Measurements from ENCODE around the gene ZNF557.
A peak's percentile ranks its signal among the peaks of the same experiment; 100 is the strongest.

The ZNF557 gene

DNA sequence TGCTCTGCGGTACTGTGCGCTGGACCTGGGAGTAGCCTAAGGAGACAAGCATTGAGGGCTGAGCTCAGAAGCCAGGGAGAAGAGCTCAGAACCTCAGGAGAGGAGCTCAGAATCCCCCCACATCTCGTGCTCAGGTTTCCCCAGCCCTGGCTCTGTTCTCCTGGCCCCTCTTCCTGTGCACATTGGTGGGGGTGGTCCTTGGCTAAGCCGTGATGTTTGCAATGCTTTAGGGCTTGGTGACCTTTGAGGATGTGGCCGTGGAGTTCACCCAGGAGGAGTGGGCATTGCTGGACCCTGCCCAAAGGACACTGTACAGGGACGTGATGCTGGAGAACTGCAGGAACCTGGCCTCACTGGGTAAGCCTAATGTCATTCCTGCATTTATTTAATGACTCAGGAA is 6.6 kb downstream of the ZNF557 start:
- DNase-seq: no peak

DNA sequence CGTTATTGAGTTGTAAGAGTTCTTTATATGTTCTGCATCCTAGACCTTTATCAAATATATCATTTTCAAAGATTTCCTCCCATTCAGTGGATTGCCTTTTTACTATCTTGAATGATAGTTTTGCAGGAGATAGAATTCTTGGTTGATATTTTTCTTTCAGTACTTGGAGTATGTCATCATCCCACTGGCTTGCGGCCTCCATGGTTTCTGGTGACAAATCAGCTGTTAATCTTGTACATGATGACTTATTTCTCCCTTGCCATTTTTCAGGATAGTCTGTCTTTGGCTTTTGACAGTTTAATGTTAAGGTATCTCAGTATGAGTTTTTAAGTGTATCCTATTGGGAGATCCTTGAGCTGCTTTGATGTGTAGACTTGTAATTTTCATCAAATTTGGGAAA is 8.5 kb downstream of the ZNF557 start:
- no peak for DNase-seq

DNA sequence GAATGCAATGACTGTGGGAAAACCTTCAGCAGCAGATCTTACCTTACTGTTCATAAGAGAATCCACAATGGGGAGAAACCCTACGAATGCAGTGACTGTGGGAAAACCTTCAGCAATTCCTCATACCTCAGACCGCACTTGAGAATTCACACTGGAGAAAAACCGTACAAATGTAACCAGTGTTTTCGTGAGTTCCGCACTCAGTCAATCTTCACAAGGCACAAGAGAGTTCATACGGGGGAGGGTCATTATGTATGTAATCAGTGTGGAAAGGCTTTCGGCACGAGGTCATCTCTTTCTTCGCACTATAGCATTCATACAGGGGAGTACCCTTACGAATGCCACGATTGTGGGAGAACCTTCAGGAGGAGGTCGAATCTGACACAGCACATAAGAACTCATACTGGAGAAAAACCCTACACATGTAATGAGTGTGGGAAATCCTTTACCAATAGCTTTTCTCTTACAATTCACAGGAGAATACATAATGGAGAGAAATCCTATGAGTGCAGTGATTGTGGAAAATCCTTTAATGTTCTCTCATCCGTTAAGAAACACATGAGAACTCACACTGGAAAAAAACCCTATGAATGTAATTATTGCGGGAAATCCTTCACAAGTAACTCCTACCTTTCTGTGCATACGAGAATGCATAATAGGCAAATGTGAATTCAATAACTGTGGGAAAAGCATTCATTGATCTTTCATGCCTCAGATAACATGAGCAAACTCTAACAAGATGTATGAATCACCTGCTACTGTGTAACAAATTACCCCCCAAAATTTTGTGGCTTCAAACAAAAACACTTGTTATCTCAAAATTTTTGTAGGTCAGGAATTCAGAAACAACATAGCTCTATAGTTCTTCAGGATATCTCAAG is 13.8 kb downstream of the ZNF557 start:
- no peak for DNase-seq

DNA sequence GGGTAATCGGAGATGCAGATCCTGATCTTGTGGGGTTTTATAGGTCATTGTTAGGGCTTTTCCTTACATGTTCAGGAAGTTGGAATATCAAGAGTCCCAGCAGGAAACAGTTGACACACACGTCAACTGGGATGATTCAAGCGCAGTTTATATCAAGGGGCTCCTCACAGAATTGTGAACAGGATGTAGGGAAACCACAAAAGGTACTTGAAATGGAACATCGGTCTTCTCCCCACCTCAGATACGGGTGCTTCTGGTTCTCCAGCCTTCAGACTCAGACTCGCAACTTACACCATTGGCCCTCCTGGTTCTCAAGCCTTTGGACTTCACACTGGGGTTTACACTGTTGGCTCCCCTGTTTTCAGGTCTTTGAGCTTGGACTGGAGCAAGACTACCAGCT is 19.5 kb downstream of the ZNF557 start:
- DNase-seq: no peak

DNA sequence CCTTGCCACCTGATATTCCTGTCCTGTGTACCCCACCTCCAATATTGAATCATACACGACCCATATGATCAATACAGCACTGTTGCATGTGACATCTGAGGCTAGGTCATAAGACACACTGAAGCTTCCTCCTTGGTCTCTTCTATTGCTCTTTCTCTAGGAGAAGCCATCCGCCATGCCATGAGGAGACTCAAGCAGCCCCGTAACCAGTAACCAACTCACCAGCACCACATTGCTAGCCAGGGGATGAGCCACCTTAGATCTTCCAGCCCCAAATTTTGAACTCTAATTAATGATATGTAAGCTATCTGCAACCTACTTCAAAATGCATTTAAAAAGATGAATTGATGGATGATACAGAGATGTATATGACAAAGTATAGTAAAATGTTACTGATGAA is 28.6 kb downstream of the ZNF557 start:
- no peak for DNase-seq

DNA sequence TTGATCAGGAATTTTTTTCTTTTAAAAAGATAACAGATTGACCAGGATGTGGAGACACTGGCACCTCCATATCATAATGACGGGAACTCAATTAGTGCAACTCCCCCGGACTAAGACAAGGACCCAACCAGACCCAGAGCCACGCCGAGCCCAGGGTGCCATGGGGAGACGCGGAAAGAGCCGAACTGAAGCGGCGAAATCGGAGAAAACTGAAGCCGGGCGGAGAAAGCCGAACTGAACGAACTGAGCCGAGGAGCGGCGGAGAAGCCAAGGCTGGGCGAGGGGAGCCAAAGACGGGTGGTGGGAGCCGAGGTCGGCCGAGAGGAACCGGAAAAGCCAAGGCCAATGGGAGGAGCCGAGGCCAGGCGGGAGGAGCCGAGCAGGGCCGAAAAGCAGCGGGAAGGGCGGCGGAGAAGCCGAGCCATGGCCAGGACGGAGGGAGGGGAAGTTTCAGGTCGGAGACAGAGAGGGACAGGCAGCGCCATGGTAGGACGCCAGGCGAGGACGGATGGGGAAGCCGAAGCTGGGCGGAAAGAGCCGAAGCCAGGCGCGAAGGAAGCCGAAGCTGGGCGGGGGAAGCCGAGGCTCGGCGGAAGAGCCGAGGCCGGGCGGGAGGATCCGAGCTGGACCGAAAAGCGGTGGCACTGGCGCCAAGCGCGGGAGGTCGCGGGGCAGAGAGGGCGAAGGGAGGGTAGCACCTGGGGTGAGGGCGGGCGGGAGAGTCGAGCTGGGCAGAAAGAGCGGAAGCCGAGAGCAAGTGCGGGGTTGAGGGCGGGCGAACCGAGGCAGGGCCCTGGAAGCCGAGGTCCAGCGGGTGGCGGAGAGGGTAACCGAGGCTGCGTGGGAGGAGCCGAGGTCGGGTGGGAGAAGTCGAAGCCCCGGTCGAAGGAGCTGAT is 29.4 kb downstream of the ZNF557 start:
- peak; percentile 97 for DNase-seq

DNA sequence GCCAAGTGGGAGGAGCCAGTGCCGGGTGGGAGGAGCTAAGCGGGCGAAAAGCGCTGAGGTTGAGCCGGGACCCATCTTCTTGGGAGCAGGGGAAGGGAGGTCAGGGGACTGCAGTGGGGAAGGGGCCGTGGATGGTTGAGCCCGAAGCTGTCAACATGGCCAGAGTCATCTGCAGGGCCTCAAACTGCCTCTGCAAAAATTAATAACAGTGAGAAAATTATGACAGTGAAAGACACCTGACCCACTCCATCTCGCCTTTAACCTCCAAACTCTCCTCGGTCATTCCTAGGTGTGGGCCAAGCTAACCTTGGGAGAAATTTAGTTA is 30.1 kb downstream of the ZNF557 start:
- DNase-seq: no peak

DNA sequence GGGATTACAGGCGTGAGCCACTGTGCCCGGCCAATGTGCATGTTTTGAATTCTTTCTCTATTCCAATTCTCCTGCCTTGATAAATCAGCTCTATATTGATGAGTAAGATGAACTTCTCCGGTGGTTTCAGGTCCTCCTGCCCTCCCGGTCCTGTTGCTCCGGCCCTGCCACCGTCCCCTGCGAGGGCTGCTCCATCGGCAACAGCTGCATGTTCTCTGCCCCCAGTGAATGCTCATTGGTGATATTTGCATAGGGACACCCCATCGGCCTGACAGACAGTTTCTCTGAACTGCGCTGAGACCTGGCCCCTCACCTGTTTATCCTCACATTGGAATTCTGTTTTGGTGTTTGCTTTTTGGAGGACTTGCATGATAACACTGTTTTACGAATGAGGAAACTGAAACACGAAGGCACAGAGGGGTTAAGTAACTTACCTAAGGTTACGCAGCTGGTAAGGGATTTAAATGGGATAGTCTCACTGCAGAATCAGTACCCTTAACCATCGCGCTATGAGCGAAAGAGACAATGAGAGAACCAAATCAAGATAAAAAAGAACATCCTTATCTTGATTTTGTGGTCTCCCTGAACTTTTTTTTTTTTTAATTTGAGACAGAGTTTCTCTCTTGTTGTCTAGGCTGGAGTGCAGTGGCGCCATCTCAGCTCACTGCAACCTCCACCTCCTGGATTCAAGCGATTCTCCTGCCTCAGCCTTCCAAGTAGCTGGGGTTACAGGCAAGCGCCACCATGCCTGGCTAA is 32.2 kb downstream of the ZNF557 start:
- DNase-seq: no peak

DNA sequence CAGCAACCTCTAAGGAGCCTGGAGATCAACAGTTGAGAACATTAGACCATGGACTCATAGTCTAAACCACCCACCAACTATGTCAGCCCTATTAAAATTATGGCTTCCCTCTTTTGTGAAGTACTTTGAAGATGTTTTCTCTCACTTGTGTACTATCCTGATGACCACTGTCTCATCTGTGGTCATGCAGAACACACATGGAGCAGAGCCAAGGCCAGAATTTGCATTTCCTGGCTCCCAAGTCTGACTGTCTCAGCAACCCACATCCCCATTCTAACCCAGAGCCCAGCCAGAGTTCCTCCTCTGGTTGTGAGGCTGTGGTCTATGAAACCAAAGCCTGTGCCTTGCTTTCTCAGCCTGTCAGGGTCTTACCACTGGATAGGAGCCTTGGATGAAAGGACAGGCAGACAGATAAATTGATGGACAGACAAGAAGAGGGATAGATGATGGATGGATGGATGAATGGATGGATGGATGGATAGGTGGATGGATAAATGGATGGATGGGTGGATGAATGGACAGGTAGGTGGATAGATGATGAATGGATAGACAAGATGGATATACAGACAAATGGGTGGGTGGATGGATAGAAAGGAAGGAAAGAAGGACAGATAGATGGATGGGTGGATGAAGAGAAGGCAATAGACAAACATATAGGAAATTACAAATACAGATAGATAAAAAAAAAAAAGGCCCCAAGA is 35.4 kb downstream of the ZNF557 start:
- DNase-seq: no peak

DNA sequence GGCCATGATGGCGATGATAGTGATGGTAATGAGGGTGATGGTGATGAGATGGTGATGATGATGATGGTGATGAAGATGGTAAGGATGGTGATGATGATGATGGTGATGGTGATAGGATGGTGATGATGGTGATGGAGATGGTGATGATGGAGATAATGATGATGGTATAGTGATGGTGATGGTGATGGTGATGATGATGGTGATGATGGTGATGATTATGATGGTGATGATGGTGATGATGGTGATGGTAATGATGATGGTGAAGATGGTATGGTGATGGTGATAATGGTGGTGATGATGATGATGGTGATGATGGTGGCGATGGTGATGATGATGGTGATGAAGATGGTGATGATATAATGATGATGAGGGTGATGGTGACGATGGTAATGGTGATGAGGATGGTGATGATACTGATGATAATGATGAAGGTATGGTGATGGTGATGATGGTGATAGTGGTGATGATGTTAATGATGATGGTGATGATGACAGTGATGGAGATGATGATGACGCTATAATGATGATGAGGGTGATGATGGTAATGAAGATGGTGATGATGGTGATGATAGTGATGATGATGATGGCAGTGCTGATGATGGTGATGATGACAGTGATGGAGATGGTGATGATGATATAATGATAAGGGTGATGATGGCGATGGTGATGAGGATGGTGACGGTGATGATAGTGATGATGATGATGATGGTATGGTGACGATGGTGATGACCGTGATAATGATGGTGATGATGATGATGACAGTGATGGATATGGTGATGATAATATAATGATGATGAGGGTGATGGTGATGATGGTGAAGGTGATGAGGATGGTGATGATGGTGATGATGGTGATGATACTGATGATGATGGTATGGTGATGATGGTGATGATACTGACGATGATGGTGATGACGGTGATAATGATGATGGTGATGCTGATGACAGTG is 37.5 kb downstream of the ZNF557 start:
- no peak for DNase-seq

DNA sequence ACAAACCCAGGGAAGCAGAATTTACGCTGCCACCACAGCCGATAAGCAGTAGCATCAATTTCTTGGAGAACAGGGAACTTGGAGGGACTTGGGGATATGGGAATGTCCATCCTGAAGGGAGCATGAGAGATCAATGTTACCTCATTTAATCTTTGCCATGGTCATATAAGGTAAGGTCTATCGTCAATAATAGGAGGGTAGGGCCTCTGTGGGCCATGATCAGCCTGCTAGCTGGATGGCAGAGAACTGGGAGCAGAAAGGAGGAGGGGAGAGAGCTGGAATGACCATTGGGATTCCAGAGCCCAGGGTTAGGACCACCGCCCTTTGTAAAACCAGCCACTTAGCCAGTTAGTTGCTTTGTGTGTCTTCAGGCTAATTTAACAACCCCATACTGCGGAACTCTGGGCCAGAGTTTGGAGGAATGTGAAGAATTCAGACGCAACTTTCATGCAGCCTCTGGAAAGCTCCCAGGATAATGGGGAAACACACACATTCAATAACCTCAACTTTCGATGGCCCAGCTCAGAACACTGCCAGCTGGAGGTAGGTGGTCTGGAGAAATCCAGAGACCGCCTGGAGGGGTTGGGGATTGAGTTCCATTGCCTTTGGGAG is 40.3 kb downstream of the ZNF557 start:
- DNase-seq: no peak

DNA sequence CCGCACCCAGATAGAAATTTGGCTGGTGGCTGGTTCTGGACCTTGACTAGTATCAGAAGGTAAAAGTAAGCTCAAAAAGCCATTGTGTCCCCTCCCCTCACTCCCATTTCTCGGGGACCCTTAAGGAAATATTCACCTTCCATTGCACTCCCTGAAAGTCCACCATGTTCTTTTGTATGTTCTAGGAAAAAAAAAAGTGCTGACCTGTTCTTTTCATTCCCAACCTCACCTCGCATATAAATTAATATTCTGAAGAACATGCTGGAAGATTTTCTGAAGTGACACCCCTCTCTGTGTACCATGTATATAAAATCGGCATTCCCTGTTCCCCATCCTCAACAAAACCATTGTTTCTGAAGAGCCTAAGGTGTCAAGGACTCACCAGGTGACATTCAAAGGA is 43.2 kb downstream of the ZNF557 start:
- DNase-seq: no peak

DNA sequence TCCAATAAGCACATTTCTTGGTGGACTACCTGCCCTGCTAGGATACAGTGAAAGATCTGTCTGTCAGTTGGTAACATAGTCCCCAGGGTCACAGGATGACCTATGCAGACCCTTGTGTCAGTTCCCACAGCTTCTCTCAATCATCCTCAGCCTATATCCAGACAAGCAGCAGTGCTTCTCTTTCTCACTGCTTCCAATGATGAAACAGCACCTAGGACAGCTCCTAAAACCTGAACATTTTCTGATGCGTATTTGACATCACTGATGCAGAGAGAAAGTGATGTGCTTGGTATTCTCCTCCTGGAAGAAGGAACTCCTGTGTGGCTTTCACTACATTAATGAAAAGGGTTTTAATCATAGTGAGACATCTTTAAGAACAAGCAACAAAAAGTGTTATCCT is 43.7 kb downstream of the ZNF557 start:
- DNase-seq: no peak

DNA sequence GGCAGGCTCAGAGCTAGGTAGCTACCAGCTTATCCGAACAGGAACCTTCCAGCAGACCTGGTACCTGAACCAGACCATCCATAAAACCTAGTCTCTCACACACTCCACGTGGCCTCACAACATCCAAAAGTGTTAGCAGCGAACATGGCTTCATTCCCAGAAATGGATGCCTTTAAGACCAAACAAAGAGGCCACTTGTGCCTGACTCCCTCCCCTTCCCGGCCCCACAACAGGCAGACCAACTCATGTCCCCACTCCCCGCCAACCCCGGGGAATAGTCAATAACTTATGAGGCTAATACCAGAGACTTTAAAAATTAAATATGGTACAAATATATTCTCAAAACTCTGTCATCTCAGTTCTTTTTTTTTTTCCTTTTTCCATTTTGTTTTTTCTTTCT is 46.2 kb downstream of the ZNF557 start:
- DNase-seq: no peak

DNA sequence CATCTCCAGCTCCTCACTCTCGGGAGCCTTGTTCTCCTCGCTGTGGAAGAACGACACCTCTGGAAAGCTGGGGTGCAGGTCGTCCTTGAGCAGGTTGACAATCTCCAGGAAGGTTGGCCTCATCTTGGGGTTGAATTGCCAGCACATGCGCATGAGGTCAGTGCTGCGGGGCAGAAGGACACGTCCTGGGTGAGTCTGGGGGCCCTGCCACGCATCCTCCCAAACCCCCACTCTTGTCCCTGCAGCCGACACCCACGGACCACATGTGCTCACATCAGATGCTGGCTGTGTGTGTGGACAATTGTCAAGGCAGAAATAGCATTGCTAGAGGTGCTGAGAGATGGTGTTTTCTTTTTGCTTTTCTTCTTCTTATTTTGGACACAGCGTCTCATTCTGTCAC is 47.7 kb downstream of the ZNF557 start:
- no peak for DNase-seq

DNA sequence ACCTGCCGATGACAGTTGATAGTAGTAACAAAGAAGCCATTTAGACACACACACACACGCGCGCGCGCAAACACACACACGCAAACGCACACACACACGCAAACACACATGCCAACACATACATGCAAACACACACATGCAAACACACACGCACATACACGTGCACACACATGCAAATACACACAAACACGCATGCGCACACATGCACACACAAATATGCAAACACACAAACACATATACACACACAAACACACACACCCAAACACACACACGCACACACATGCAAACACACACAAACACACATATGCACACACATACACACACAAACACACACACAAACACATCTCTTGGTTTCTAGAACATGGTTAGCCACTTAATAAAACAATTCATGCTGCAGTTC is 50.1 kb downstream of the ZNF557 start:
- DNase-seq: no peak

DNA sequence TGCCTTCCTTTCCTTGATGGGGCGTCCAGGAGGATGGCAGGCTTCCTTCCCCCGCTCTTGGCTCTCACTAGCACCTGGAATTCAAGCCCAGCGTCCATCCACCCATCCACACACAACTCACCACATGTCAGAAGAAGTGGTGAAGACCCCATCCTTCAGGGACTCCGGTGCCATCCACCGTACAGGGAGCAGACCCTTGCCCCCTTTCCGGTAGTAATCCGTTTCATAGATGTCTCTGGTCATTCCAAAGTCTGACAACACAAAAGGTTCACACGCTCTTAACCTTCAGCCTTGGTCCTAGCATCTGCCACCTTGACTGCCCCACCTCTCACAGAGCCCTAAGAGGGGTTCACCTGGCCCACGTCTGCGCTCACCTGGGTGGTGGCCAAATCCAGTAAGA is 51.0 kb downstream of the ZNF557 start:
- DNase-seq: no peak

DNA sequence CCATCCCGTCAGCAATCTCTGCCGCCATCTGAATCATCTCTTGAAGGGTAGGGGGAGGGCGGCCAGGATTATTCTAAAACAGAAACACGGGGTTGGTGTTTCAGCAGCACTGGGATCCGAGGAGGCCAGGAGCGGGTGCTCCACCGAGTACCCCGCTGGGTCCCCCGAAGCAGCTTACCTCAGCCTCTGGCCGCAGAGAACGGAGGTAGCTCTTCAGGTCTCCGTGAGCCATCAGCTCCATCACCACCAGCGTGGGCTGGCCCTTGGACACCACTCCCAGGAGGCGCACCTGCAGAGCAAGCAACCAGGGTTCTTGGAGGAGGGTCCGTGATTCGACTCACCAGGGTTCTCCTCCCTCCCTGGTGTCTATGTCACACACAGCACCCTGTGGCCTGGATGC is 53.2 kb downstream of the ZNF557 start:
- DNase-seq: no peak

DNA sequence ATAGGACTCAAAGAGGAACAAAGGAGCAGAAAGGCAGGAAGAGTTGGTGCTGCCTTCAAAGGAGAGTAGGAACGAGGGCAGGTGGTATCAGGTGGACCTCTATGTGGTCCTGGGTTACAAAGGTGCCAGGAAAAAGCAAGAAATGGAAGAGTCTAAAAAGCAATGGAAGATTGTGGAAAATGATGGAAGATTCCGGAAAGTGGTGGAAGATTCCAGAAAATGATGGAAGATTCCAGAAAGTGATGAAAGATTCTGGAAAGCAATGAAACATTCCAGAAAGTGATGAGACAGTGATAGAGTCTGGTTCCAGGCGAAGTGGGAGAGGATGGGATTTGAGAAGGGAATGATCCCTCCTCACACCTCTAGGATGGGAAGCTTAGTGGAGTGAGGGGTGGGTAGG is 55.3 kb downstream of the ZNF557 start:
- no peak for DNase-seq

DNA sequence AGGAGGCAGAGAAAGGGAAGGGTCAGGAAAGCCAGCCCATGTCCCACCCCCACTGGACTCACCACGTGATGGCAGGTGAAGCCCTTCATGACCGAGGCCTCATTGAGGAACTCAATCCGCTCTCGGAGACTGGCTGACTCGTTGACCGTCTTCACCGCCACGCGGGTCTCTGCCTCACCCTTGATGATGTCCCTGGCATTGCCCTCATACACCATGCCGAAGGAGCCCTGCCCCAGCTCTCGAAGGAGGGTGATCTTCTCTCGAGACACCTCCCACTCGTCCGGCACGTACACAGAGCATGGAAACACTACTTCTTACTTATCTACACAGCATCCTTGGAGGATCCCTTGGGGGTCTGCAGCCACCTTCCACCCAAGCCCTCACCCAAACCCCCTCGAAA is 55.7 kb downstream of the ZNF557 start:
- no peak for DNase-seq

DNA sequence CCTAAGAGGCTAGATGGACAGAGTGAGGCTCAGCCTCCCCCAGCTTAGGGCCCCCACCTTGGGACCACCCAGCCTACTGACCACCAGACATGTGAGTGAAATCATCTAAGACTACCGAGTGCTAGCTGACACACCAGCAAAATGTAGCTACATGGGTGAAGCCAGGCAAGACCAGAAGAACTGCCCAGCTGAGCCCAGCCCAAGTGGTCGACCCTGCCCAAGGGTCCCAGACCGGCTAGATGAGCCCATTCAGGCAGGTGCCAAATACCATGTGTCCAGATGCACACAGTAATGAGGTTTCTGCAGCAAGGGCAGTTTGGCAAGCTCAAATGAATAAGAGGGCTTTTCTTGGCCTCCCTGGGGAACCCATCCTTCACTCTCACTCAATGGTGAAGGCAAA is 56.6 kb downstream of the ZNF557 start:
- no peak for DNase-seq
